Measurements from ENCODE around the gene RTN4IP1.

- no peak for TF ChIP-seq POLR2A (IDR thresholded peaks at IDR 0.05; ENCODE audit: low read depth, low read length)
- TF ChIP-seq POLR2AphosphoS5 (IDR thresholded peaks at IDR 0.05; ENCODE audit: low read depth, low read length): no peak
- TF ChIP-seq SPI1 (IDR thresholded peaks at IDR 0.05; ENCODE audit: low read depth, low read length): no peak
- no peak for TF ChIP-seq POU2F2 (IDR thresholded peaks at IDR 0.05; ENCODE audit: low read depth, low read length)
- no peak for TF ChIP-seq TAF1 (IDR thresholded peaks at IDR 0.05; ENCODE audit: low read depth, low read length)
Measured at GRCh38 chr6:106599440-106599839, 29.9 kb downstream of the RTN4IP1 start.

Measured in GM12891 (cell line).